ENCODE measurements around the gene SND1. TPM values are rescaled to one million over a fixed set of nuclear protein-coding genes. Genes with fewer than 3 reads are reported as not detected.

SND1 gene
- total RNA-seq (2022; extraction: Qiagen RNA extraction; ENCODE audit: low read depth), result 111 to 120 TPM (median 111 TPM) in 5 replicates

GRCh38 chr7:127651556-127652332 lies at the start of gene SND1:
Gene SND1 (plus strand): TSS chr7:127652194. CDS start chr7:127652374, 180 bp downstream.

GRCh38 chr7:127618042-127618441 lies 34.0 kb upstream of the SND1 start, which contains the start of gene PAX4:
Gene PAX4 (minus strand): TSS chr7:127618142. CDS start chr7:127615928, 2,214 bp downstream.

GRCh38 chr7:128030654-128031611 lies 378.9 kb downstream of the SND1 start, which contains the start of gene LRRC4:
Gene LRRC4 (minus strand): TSS chr7:128031437. CDS start chr7:128030640, 797 bp downstream.

Other genes starting within 250 kb of the SND1 start
- 14.8 to 15.9 TPM (median 15.6 TPM) in 5 replicates for gene GCC1, start 66.6 kb upstream of the SND1 start, total RNA-seq (2022; extraction: Qiagen RNA extraction; ENCODE audit: low read depth)
- gene ARF5, start 63.8 kb upstream of the SND1 start, total RNA-seq (2022; extraction: Qiagen RNA extraction; ENCODE audit: low read depth), result 150 to 207 TPM (median 158 TPM) in 5 replicates
- gene FSCN3, start 58.5 kb upstream of the SND1 start, total RNA-seq (2022; extraction: Qiagen RNA extraction; ENCODE audit: low read depth), result 0.17 to 0.31 TPM in 2 of 5 replicates, not detected in the others
- gene PAX4, start 34.1 kb upstream of the SND1 start, total RNA-seq (2022; extraction: Qiagen RNA extraction; ENCODE audit: low read depth), result not detected in 5 replicates

Data from A549 treated with DMSO at 1 μM for 4 hours (cell line).